AG09309 (cell line): ENCODE measurements around the gene RERE.

Source experiments
- DNase-seq: peaks from one replicate; pipeline ENCODE4 v3.0.0-alpha.2; 2010; ENCODE audit warnings: low read depth
- H3K4me3 ChIP-seq: 2 replicates; pipeline ENCODE4 v1.5.1; 2011; ENCODE audit warnings: mild to moderate bottlenecking, low read depth, low read length, moderate library complexity; ENCODE audit not compliant: control insufficient read depth
- TF ChIP-seq, protein P1 (sequence below): IDR thresholded peaks from 2 replicates; pipeline ENCODE4 v1.5.1; 2011; ENCODE audit warnings: mild to moderate bottlenecking, low read depth, low read length, inconsistent platforms; ENCODE audit not compliant: insufficient read depth, control insufficient read depth; ENCODE audit errors: missing control alignments

RERE gene

DNA sequence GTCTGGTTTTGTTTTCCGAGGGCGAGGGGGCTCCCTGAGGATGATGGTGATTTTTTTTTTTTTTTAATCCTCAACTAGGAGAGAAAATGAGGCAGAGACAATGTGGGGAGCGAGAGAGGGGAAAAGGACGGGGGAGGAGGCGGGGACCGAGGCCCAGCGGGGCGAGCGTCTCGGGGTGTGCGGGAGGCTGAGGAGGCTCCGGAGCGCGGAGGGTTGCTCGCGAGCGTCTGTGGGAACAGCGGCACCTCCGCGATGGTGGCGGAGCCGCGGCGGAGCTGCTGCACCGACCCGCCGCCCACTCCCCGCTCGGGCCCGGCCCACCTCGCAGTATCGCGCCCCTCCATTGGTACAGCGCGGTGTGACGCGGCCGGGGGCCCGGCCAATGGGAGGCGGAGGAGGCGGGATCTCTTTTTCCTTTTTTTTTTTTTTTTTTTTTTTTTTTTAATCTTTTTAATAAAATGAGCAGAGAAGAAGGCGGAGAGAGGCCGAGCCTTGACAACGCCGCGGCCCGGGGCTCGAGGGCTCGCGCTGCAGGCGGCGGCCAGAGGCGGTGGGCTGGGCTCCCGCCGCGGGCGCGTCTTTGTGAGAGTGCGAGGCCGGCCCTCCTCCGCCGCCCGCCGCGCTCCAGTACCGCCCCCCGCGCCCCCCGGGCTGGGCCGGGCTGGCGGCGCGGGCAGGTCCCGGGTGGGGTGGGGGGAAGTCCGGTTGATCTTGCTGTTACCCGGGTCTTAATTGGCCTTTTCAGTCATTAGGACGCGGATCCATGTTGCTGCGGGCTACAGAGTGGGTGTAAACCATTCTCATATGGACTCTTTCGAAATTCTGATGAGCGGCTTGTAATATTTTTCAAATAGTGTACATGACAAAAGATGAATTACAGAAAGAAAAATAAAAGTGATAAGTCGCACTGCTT is at the start of gene RERE:
Gene RERE (minus strand): TSS at position 229 of the 913 bp plus-strand sequence.
- peak within 1 kb of the TSS; percentile 95 for H3K4me3 ChIP-seq
- TF ChIP-seq, protein P1, sequence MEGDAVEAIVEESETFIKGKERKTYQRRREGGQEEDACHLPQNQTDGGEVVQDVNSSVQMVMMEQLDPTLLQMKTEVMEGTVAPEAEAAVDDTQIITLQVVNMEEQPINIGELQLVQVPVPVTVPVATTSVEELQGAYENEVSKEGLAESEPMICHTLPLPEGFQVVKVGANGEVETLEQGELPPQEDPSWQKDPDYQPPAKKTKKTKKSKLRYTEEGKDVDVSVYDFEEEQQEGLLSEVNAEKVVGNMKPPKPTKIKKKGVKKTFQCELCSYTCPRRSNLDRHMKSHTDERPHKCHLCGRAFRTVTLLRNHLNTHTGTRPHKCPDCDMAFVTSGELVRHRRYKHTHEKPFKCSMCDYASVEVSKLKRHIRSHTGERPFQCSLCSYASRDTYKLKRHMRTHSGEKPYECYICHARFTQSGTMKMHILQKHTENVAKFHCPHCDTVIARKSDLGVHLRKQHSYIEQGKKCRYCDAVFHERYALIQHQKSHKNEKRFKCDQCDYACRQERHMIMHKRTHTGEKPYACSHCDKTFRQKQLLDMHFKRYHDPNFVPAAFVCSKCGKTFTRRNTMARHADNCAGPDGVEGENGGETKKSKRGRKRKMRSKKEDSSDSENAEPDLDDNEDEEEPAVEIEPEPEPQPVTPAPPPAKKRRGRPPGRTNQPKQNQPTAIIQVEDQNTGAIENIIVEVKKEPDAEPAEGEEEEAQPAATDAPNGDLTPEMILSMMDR, result no peak
- peak; percentile 69 for DNase-seq

DNA sequence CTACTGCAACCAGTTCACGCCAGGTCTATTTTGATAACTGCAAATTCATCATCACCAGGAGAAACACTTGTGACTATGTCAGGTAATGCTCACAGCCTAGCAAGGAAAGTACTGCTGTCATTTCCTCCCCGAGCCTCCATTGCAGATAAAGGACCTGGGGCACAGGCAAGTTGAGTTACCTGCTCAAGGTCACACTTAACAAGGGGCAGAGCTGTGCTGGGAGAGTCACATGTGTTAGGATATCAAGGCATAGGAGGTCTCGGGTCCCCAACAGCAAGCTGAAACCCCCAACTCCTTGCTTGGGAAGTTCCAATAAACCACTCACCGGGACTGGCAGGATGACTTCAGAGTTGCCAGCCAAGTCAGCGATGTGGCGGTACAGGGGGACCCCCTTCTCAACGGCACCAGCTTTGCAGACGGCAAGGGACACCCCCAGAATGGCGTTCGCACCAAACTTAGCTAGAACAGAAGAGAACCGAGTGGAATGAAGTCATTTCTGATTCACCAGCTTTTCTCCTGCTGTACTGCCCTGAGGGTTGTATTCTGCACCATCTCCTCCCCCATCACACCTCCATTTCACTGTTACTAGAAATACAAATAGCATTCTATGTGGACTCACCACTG is 49.5 kb upstream of the RERE start:
- no peak for DNase-seq
- H3K4me3 ChIP-seq, result no peak overlapping the region
- TF ChIP-seq, protein P1, result no peak

DNA sequence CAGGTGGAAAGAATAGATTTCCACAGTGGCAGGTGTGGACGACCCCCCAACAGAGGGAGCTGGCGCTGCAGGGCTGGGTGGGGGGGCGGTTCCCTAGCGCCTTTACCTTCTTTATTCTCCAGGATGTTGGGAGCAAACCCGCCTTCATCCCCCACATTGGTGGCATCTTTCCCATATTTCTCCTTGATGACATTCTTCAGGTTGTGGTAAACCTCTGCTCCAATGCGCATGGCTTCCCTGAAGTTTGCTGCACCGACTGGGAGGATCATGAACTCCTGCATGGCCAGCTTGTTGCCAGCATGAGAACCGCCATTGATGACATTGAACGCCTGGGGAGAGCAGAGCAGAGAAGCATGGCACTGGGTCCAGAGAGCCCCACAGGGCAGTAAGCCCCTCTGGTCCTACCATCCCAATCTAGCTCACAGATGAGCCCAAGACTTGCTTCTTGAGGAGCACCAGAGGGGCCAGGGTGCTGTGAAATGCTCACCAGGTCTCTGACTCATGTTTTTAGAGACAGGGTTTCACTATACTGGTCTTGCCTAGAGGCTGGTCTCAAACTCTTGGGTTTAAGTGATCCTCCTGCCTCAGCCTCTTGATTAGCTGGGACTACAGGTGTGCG is 48.8 kb upstream of the RERE start:
- no peak overlapping the region for H3K4me3 ChIP-seq
- TF ChIP-seq, protein P1, result no peak
- DNase-seq, result no peak

DNA sequence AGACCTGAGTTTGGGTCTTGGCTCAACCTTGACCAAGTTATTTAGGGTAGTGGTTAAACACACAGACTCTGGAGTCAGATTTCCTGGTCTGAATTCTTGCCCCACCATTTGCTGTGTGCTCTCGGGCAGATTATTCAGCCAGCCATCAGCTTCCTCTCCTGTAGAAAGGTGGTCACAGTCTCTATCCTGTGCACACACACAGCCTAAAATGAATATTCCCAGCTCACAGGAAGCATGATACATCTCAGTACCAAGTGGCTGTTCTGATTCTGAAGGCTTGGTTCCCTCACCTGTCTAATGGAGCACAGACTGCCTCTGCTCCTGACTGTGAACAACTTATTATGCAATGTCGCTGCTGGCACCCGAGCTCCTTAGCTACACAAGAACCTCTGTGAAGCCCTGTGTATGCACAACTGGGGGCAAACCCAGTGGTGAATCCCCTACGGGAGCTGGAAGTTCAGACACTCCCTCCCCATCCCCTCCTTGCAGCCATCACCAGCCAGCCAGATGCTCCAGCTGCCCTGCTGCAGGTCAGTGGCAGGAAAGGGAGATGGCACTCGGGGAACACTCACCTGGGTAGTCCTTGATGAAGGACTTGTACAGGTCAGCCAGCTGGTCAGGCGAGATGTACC is 47.4 kb upstream of the RERE start:
- TF ChIP-seq, protein P1, result no peak

DNA sequence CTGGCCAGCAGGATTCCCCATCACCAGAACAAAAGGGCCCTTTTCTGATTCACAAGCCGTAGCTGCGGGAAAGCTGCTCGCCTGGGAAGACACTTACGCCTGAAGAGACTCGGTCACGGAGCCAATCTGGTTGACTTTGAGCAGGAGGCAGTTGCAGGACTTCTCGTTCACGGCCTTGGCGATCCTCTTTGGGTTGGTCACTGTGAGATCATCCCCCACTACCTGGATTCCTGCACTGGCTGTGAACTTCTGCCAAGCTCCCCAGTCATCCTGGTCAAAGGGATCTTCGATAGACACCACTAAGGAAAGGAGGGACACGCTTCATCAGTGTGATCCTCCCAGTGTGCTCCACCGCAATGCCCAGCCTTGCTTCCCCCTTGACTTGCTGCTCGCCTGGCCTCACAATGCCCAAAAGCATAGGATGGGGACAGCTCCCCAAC is 46.4 kb upstream of the RERE start:
- TF ChIP-seq, protein P1, result no peak
- no peak for DNase-seq
- no peak overlapping the region for H3K4me3 ChIP-seq

More for the DNA sequence above, 47.4 kb upstream of the RERE start:
- no peak for DNase-seq
- no peak overlapping the region for H3K4me3 ChIP-seq

DNA sequence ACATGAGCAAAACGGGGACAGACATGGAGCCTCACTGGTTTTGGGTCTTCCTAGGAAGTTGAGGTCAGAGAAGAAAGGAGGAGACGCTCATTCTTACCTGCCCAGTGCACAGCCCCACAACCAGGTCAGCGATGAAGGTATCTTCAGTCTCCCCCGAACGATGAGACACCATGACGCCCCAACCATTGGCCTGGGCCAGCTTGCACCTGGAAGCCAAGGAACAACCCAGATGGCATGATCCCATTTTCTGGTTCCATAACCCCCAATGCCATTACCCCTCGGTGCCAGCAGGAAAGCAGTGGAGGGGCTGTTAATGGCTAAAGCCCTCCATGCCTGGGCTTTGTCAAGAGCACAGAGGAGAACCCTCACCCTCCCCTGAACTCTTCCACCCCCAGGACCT is 45.7 kb upstream of the RERE start:
- H3K4me3 ChIP-seq, result no peak overlapping the region
- DNase-seq, result no peak
- TF ChIP-seq, protein P1, result no peak
